Parathyroid adenoma (tissue), 2 donors: ENCODE results near the gene P2RX1.

Experiments used
- H2AFZ ChIP-seq: fragments of 300-600 bp; sonication (generic); one replicate; pipeline ENCODE4 v1.7.0; 2017; ENCODE audit warnings: antibody characterized with exemption, mild to moderate bottlenecking
- H3K27ac ChIP-seq: fragments of 300-600 bp; sonication (generic); one replicate; pipeline ENCODE4 v1.7.0; 2017
- H3K27me3 ChIP-seq: fragments of 300-600 bp; sonication (generic); one replicate; pipeline ENCODE4 v1.7.0; 2017; ENCODE audit warnings: low read length; ENCODE audit not compliant: control insufficient read depth, insufficient read depth
- H3K36me3 ChIP-seq: fragments of 300-600 bp; sonication (generic); one replicate; pipeline ENCODE4 v1.7.0; 2017; ENCODE audit warnings: low read length; ENCODE audit not compliant: control insufficient read depth, insufficient read depth
- H3K4me1 ChIP-seq: fragments of 300-600 bp; sonication (generic); one replicate; pipeline ENCODE4 v1.7.0; 2017; ENCODE audit warnings: control low read depth
- H3K4me2 ChIP-seq: fragments of 300-600 bp; sonication (generic); one replicate; pipeline ENCODE4 v1.7.0; 2017; ENCODE audit warnings: low read length
- H3K4me3 ChIP-seq: fragments of 300-600 bp; sonication (generic); one replicate; pipeline ENCODE4 v1.7.0; 2017; ENCODE audit warnings: low read depth, low read length
- H3K79me2 ChIP-seq: fragments of 300-600 bp; sonication (generic); one replicate; pipeline ENCODE4 v1.7.0; 2017; ENCODE audit warnings: control low read depth
- H3K9ac ChIP-seq: fragments of 300-600 bp; sonication (generic); one replicate; pipeline ENCODE4 v1.7.0; 2017; ENCODE audit warnings: mild to moderate bottlenecking
- H3K9me3 ChIP-seq: fragments of 300-600 bp; sonication (generic); one replicate; pipeline ENCODE4 v1.7.0; 2017; ENCODE audit warnings: low read length; ENCODE audit not compliant: control insufficient read depth
- TF ChIP-seq, protein P1 (sequence below): fragments of 300-600 bp; sonication (generic); IDR thresholded peaks from one replicate; pipeline ENCODE4 v1.7.0; 2017; ENCODE audit warnings: antibody characterized with exemption, mild to moderate bottlenecking
- donor health status: primary hyperparathyroidism.

P2RX1 gene

DNA sequence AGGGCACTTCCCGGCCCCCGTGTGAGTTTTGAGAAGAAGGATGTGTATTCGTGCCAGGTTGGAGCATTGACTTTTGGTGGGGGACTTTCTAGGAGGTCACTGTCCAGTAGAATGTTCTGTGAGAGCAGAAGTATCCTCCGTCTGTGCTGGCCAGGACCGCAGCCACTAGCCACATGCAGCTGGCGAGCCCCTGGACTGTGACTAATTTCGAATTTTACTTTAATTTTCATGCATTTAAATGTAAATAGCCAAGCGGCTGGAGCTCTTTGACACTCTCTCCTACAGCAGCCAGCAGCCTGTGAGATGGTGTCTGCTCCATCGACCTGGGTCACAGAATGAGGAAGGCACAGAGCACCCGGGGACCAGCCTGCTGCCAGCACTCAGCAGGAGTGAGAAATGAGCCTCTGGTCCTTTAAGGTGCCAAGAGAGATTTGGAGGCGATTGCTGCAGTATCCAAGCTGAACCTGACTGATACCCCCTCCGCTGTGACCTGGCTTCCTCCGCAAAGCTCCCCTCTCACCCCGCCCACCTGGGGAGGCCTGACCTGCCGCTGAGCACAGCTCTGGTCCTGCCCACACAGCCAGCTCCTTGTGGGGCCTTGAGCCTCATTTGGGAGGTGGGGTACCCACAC, 40.2 kb upstream of the P2RX1 start:
- H3K27ac ChIP-seq, result no peak overlapping the region
- H3K4me2 ChIP-seq, result no peak overlapping the region
- no peak overlapping the region for H3K4me3 ChIP-seq
- H3K36me3 ChIP-seq, result no peaks in the 10 kb centered on the region
- no peaks in the 10 kb centered on the region for H3K79me2 ChIP-seq
- H2AFZ ChIP-seq, result no peak overlapping the region
- no peaks in the 10 kb centered on the region for H3K9me3 ChIP-seq
- H3K9ac ChIP-seq, result no peak overlapping the region
- no peaks in the 10 kb centered on the region for H3K4me1 ChIP-seq
- TF ChIP-seq, protein P1, sequence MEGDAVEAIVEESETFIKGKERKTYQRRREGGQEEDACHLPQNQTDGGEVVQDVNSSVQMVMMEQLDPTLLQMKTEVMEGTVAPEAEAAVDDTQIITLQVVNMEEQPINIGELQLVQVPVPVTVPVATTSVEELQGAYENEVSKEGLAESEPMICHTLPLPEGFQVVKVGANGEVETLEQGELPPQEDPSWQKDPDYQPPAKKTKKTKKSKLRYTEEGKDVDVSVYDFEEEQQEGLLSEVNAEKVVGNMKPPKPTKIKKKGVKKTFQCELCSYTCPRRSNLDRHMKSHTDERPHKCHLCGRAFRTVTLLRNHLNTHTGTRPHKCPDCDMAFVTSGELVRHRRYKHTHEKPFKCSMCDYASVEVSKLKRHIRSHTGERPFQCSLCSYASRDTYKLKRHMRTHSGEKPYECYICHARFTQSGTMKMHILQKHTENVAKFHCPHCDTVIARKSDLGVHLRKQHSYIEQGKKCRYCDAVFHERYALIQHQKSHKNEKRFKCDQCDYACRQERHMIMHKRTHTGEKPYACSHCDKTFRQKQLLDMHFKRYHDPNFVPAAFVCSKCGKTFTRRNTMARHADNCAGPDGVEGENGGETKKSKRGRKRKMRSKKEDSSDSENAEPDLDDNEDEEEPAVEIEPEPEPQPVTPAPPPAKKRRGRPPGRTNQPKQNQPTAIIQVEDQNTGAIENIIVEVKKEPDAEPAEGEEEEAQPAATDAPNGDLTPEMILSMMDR, result no peak
- H3K27me3 ChIP-seq, result no peaks in the 10 kb centered on the region

DNA sequence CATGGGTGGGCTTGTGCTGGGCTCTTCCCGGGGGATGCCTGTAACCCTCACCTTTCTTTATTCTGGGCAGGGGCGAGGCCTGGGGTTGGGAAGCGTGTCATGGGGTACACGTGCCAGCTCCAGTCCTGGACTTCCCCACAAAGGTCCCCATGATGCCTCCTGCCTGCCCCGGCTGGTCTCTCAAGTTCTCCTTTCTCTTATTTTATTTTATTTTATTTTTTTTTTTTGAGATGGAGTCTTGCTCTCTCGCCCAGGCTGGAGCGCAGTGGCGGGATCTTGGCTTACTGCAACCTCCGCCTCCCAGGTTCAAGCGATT, 39.4 kb upstream of the P2RX1 start:
- H3K27ac ChIP-seq, result no peak overlapping the region
- H3K27me3 ChIP-seq, result no peaks in the 10 kb centered on the region
- H3K4me2 ChIP-seq, result no peak overlapping the region
- no peak overlapping the region for H2AFZ ChIP-seq
- H3K4me3 ChIP-seq, result no peak overlapping the region
- H3K79me2 ChIP-seq, result no peaks in the 10 kb centered on the region
- TF ChIP-seq, protein P1, result no peak
- H3K4me1 ChIP-seq, result no peaks in the 10 kb centered on the region
- H3K9ac ChIP-seq, result no peak overlapping the region
- H3K36me3 ChIP-seq, result no peaks in the 10 kb centered on the region
- H3K9me3 ChIP-seq, result no peaks in the 10 kb centered on the region

DNA sequence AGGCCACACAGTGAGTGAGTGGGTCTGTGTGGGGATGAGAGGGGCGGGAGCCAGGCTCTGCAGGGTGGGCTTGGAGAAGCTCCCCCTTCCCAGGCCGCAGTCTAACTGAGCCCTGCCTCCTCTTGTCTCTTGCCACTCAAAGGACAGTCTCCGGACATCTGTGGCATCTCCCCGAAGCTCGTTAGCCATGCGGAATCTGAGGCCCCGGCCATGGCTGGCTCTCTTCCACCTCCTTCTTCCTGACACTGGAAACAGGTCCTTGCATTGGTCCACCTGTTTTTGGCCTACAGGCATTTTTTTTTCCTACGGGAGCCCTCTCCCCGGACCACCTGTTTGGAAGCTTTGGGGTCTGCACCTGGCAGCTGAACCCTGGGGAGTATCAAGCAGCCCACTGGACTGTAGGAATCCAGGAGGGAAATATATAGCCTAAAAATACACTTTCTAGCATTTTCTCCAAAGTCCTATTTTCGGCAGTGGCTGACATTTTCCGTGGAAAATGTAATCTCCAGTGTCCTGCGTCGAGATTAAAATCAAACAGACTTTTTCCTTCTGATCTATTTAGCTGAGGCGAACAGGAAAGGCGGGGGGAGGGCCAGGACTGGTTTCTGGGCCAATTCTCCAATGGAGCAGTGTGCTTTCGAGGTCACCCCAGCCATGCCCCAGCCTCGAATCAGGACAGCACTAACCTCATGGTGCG, 38.9 kb upstream of the P2RX1 start:
- Histone ChIP-seq H3K36me3 (no peaks in the 10 kb centered on the region), H3K4me3 (no peak overlapping the region), H2AFZ (no peak overlapping the region), H3K4me2 (no peak overlapping the region), H3K9ac (no peak overlapping the region), H3K79me2 (no peaks in the 10 kb centered on the region), H3K27ac (no peak overlapping the region), H3K9me3 (no peaks in the 10 kb centered on the region), H3K4me1 (no peaks in the 10 kb centered on the region), H3K27me3 (no peaks in the 10 kb centered on the region)
- TF ChIP-seq, protein P1, result no peak

DNA sequence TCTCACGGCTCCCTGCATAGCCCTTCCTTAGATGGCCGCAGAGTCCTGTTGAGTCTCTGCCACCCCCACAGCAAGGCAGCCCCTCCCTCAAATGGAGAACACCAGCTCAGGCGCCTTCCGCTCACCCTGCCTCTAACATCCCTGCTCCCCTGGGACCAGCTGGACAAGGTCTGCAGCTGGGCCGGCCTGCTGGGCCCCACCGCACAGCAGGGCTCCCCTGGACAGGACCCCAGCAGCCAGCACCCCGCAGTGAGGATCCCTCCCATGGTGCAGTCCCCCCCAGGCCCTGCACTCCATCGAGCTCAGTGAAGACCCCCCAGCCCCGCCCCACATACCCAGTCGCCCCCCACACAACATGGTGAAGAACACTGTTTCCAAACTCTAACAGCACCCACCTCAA, 37.8 kb upstream of the P2RX1 start:
- Histone ChIP-seq H3K4me2 (no peak overlapping the region), H3K27me3 (no peaks in the 10 kb centered on the region), H3K4me3 (no peak overlapping the region), H2AFZ (no peak overlapping the region), H3K9me3 (no peaks in the 10 kb centered on the region), H3K9ac (no peak overlapping the region), H3K79me2 (no peaks in the 10 kb centered on the region), H3K27ac (no peak overlapping the region), H3K36me3 (no peaks in the 10 kb centered on the region), H3K4me1 (no peaks in the 10 kb centered on the region)
- TF ChIP-seq, protein P1, result no peak

DNA sequence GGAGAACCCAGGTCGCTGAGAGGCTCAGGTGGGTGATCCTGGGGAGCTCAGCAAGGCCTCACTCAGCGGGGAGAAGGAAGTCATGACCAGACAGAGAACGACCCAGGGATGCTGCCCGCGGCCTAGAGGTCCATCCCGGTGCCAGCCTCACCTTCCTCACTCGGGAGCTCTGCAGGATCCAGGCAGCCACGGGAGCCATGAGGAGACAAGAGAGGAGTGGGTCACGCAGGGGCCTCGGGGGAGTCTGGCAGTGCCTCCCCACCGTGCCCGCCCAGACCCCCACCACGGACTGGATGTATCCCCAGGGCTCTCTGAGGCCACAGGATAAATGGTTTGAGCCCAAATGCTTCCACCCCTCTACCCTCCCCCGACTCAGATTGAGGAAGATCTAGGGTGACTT, 37.3 kb upstream of the P2RX1 start:
- H3K79me2 ChIP-seq, result no peaks in the 10 kb centered on the region
- no peak overlapping the region for H2AFZ ChIP-seq
- H3K4me1 ChIP-seq, result no peaks in the 10 kb centered on the region
- H3K4me2 ChIP-seq, result no peak overlapping the region
- H3K4me3 ChIP-seq, result no peak overlapping the region
- H3K27me3 ChIP-seq, result no peaks in the 10 kb centered on the region
- TF ChIP-seq, protein P1, result no peak
- H3K27ac ChIP-seq, result no peak overlapping the region
- no peak overlapping the region for H3K9ac ChIP-seq
- H3K9me3 ChIP-seq, result no peaks in the 10 kb centered on the region
- no peaks in the 10 kb centered on the region for H3K36me3 ChIP-seq
